Measurements from ENCODE around the gene NCOA7.
A peak's percentile ranks its signal among the peaks of the same experiment; 100 is the strongest.

GRCh38 chr6:125753218-125753936 lies 37.4 kb upstream of the NCOA7 start:
- no peak for TF ChIP-seq EP300 (IDR thresholded peaks at IDR 0.05; ENCODE audit: low read length)
- TF ChIP-seq SMAD1 (IDR thresholded peaks at IDR 0.05; ENCODE audit: low read depth, low read length, partially characterized antibody), result no peak
- TF ChIP-seq HNRNPH1 (optimal IDR thresholded peaks at IDR 0.05; ENCODE audit: low read depth, low read length), result no peak
- TF ChIP-seq, protein P1, sequence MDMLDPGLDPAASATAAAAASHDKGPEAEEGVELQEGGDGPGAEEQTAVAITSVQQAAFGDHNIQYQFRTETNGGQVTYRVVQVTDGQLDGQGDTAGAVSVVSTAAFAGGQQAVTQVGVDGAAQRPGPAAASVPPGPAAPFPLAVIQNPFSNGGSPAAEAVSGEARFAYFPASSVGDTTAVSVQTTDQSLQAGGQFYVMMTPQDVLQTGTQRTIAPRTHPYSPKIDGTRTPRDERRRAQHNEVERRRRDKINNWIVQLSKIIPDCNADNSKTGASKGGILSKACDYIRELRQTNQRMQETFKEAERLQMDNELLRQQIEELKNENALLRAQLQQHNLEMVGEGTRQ (CRISPR knock-in tag; IDR thresholded peaks at IDR 0.05), result no peak
- TF ChIP-seq CTCF (IDR thresholded peaks at IDR 0.05 in 2 of 3, conservative IDR thresholded peaks at IDR 0.05 in 1 of 3; ENCODE audit: insufficient read depth in 2 of 3, low read depth in 1 of 3, low read length in 3 of 3), result peak in 1 of 3 experiments; percentile 61; a peak in 2 of 6 replicates
- TF ChIP-seq ZC3H4 (CRISPR knock-in tag; IDR thresholded peaks at IDR 0.05; ENCODE audit: borderline replicate concordance), result no peak
